Panc1 (cell line): ENCODE results near the gene RAMP1. TPM values are rescaled to one million over a fixed set of nuclear protein-coding genes. Genes with fewer than 3 reads are reported as not detected.
A peak's percentile ranks its signal among the peaks of the same experiment; 100 is the strongest.

Experiments used
- ATAC-seq: fragments of 200-7000 bp; cut with Tn5 transposase; 2 replicates; pipeline ENCODE4 v1.9.1; 2020; ENCODE audit warnings: mild to moderate bottlenecking, moderate library complexity
- BruUV-seq: library from RNA; stranded (reverse); fragments of 400-500 nt; replicated peaks from 2 replicates; lab custom pipeline; 2021; lab: Mats Ljungman, UMichigan
- CTCF ChIA-PET: fragments of 300-600 bp; sonication (Branson Sonifier 250); formaldehyde crosslinking; loops from one replicate; lab custom pipeline; 2022; ENCODE audit warnings: antibody characterized with exemption; lab: Charles Lee
- POLR2A ChIA-PET: fragments of 300-600 bp; sonication (Branson Sonifier 250); formaldehyde crosslinking; loops from one replicate; lab custom pipeline; 2022; ENCODE audit warnings: antibody characterized with exemption; lab: Charles Lee
- DNase-seq: peaks from one replicate; pipeline ENCODE4 v3.0.0-alpha.2; 2010; ENCODE audit warnings: low read depth, low spot score
- H3K27ac ChIP-seq: 2 replicates; pipeline ENCODE4 v1.5.1; 2011; ENCODE audit warnings: mild to moderate bottlenecking, low read length, inconsistent platforms
- H3K27me3 ChIP-seq: fragments of 200-500 bp; sonication (Bioruptor generic); 2 replicates; pipeline ENCODE4 v1.6.0; 2014; ENCODE audit warnings: low read length, inconsistent platforms; ENCODE audit not compliant: control insufficient read depth, insufficient read depth
- H3K36me3 ChIP-seq: fragments of 200-500 bp; sonication (Bioruptor generic); 2 replicates; pipeline ENCODE4 v1.5.1; 2014; ENCODE audit warnings: inconsistent platforms, mild to moderate bottlenecking, low read length, moderate library complexity; ENCODE audit not compliant: control insufficient read depth, insufficient read depth
- H3K4me1 ChIP-seq: 2 replicates; pipeline ENCODE4 v1.5.1; 2011; ENCODE audit warnings: inconsistent platforms, mild to moderate bottlenecking, low read length, moderate library complexity; ENCODE audit not compliant: control insufficient read depth, insufficient read depth
- H3K4me3 ChIP-seq, 2 experiments: 2 replicates each; pipeline ENCODE4 v1.5.1; 2011 to 2012; ENCODE audit warnings: low read depth in 2 of 2, low read length in 2 of 2, mild to moderate bottlenecking in 2 of 2, inconsistent platforms in 1 of 2, moderate library complexity in 1 of 2
- H3K9me3 ChIP-seq: fragments of 200-500 bp; sonication (Bioruptor generic); 2 replicates; pipeline ENCODE4 v1.5.1; 2014; ENCODE audit warnings: low read depth, mild to moderate bottlenecking, inconsistent platforms, low read length, moderate library complexity; ENCODE audit not compliant: control insufficient read depth, insufficient read depth
- POLR2AphosphoS5 ChIP-seq: IDR thresholded peaks from 2 replicates; pipeline ENCODE4 v1.6.1; 2012; ENCODE audit warnings: mild to moderate bottlenecking, low read depth, low read length, moderate library complexity
- SIN3A ChIP-seq: IDR thresholded peaks from 2 replicates; pipeline ENCODE4 v1.6.1; 2012; ENCODE audit warnings: low read depth, mild to moderate bottlenecking, low read length, moderate library complexity, borderline replicate concordance; ENCODE audit not compliant: insufficient read depth
- TCF7L2 ChIP-seq: IDR thresholded peaks from 2 replicates; pipeline ENCODE4 v1.6.1; 2011; ENCODE audit warnings: mild to moderate bottlenecking, low read depth, low read length, inconsistent platforms
- in situ Hi-C: cut with HindIII; loops from 2 replicates; pipeline ENCODE4 v1.10.0; 2016; ENCODE audit warnings: low sequenced_read_pairs, low pct_unique_long_range_greater_than_20kb
- intact Hi-C: fragments of 100-400 bp; cut with micrococcal nuclease; formaldehyde crosslinking; loops from one replicate; pipeline ENCODE4 v1.10.0; 2022; ENCODE audit not compliant: unreplicated experiment
- total RNA-seq: library from RNA; stranded (reverse); gene quantifications from one replicate; pipeline ENCODE4 v1.2.1, GENCODE V29; 2021; ENCODE audit not compliant: unreplicated experiment
- TF ChIP-seq, protein P1 (sequence below): fragments of 450-650 bp; IDR thresholded peaks from 2 replicates; pipeline ENCODE4 v1.5.1; 2017; ENCODE audit warnings: mild to moderate bottlenecking
- TF ChIP-seq, protein P2 (sequence below), 2 experiments: IDR thresholded peaks; 2 replicates each; pipeline ENCODE4 v1.6.1; 2011 to 2012; ENCODE audit warnings: low read depth in 2 of 2, control low read depth in 1 of 2, low read length in 1 of 2, mild to moderate bottlenecking in 1 of 2, moderate library complexity in 1 of 2; ENCODE audit not compliant: insufficient read depth in 1 of 2

The RAMP1 gene
- total RNA-seq, 1 experiment from 2014 or later, result 17.6 TPM

DNA sequence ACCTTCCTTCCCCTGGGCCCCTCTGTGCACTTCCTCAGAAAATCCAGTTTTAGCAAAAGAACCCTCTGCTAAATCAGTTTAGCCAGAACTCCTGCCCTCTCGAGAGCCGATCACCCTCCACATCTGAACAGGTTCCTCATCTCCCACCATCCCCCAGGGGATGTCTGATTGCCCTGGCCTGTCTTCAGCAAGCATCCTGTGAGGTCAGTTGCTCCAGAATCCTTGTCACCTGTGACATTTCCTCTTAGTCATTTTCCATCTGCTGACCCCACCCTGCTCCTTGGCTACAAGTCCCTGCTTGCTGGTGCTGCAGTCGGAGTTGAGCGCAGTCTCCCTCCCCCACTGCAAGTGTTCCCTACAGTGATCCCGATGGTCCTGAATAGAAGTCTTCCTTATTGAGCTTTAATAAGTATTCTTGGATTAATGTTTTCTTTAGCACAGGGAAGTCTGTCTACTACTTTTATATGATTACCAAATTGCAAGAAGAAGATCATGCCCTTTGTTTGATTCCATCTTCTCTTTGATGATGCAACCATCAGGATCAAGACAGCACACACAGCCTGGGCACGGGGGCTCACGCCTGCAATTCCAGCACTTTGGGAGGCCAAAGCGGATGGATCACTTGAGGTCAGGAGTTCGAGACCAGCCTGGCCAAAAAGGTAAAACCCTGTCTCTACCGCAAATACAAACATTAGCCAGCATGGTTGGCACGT lies 76.5 kb downstream of the RAMP1 start:
- TF ChIP-seq, protein P1, sequence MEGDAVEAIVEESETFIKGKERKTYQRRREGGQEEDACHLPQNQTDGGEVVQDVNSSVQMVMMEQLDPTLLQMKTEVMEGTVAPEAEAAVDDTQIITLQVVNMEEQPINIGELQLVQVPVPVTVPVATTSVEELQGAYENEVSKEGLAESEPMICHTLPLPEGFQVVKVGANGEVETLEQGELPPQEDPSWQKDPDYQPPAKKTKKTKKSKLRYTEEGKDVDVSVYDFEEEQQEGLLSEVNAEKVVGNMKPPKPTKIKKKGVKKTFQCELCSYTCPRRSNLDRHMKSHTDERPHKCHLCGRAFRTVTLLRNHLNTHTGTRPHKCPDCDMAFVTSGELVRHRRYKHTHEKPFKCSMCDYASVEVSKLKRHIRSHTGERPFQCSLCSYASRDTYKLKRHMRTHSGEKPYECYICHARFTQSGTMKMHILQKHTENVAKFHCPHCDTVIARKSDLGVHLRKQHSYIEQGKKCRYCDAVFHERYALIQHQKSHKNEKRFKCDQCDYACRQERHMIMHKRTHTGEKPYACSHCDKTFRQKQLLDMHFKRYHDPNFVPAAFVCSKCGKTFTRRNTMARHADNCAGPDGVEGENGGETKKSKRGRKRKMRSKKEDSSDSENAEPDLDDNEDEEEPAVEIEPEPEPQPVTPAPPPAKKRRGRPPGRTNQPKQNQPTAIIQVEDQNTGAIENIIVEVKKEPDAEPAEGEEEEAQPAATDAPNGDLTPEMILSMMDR, result no peak
- TF ChIP-seq TCF7L2 (no peak), POLR2AphosphoS5 (no peak)
- TF ChIP-seq, protein P2, sequence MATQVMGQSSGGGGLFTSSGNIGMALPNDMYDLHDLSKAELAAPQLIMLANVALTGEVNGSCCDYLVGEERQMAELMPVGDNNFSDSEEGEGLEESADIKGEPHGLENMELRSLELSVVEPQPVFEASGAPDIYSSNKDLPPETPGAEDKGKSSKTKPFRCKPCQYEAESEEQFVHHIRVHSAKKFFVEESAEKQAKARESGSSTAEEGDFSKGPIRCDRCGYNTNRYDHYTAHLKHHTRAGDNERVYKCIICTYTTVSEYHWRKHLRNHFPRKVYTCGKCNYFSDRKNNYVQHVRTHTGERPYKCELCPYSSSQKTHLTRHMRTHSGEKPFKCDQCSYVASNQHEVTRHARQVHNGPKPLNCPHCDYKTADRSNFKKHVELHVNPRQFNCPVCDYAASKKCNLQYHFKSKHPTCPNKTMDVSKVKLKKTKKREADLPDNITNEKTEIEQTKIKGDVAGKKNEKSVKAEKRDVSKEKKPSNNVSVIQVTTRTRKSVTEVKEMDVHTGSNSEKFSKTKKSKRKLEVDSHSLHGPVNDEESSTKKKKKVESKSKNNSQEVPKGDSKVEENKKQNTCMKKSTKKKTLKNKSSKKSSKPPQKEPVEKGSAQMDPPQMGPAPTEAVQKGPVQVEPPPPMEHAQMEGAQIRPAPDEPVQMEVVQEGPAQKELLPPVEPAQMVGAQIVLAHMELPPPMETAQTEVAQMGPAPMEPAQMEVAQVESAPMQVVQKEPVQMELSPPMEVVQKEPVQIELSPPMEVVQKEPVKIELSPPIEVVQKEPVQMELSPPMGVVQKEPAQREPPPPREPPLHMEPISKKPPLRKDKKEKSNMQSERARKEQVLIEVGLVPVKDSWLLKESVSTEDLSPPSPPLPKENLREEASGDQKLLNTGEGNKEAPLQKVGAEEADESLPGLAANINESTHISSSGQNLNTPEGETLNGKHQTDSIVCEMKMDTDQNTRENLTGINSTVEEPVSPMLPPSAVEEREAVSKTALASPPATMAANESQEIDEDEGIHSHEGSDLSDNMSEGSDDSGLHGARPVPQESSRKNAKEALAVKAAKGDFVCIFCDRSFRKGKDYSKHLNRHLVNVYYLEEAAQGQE (IDR thresholded peaks at IDR 0.05; ENCODE audit: insufficient read depth in 1 of 2, low read depth in 2 of 2, low read length in 1 of 2), result no peak
- intact Hi-C loops, result no loop called here
- H3K36me3 ChIP-seq, result no peaks in the 10 kb centered on the region

DNA sequence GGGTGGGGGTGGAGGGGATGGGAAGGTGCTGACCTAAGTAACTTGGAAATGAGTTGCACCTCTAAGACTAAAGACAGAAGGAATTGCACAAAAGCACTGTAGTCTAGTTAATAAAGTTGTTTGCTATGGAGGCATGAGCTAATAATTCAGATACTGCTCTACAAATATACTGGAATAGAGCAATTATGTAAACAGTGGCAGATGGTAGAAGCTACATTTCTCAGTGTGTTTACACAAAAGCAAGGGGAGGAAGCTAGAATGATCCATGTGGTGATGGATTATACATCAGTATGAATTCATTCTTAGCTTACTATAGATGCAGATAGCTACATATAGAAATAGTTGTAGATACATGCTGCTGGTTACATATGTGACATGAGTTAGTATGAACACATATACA lies 79.8 kb downstream of the RAMP1 start:
- H3K4me3 ChIP-seq, result no peak overlapping the region
- DNase-seq, result no peak
- no peaks in the 10 kb centered on the region for H3K27me3 ChIP-seq
- H3K36me3 ChIP-seq, result no peaks in the 10 kb centered on the region
- TF ChIP-seq POLR2AphosphoS5 (no peak), SIN3A (no peak)
- TF ChIP-seq, protein P1, result no peak
- H3K4me1 ChIP-seq, result no peaks in the 10 kb centered on the region
- no peak overlapping the region for H3K27ac ChIP-seq
- no TSS peak for BruUV-seq
- intact Hi-C loops (no loop called here), in situ Hi-C loops (no loop called here)
- CTCF ChIA-PET, result no interaction called here
- H3K9me3 ChIP-seq, result 0 out of 2 replicates have a peak, but pooled peaks cover 2% of the 10 kb centered on the region
- ATAC-seq, result no peak
- POLR2A ChIA-PET, result no interaction called here

More for the DNA sequence above, 76.5 kb downstream of the RAMP1 start:
- Histone ChIP-seq H3K4me1 (no peaks in the 10 kb centered on the region), H3K27me3 (no peaks in the 10 kb centered on the region), H3K4me3 (no peak overlapping the region), H3K27ac (no peak overlapping the region), H3K9me3 (no peaks in the 10 kb centered on the region)
- DNase-seq (peak; percentile 18), ATAC-seq (0 out of 2 replicates have a peak, but pooled peaks have one; percentile 38)
- ChIA-PET CTCF (no interaction called here), POLR2A (interaction anchor here (0.6 kb wide), 1 partner anchor 43 kb away, joined by 3 read pairs; no protein-coding TSS in a partner anchor)
- no TSS peak for BruUV-seq
- in situ Hi-C loops, result no loop called here
